Urinary bladder (tissue), 4 donors: Measurements from ENCODE around the gene CTAGE8. TPM values are rescaled to one million over a fixed set of nuclear protein-coding genes. Genes with fewer than 3 reads are reported as not detected.
"Not testable (repeated sequence)": the region's sequence is repeated elsewhere in the genome, so short reads cannot be mapped to it uniquely, and the experiment has no call there.

Experiments used
- DNase-seq: peaks from one replicate; pipeline ENCODE4 v3.0.0-alpha.2; 2015; ENCODE audit errors: extremely low spot score
- H3K27ac ChIP-seq: one replicate; pipeline ENCODE4 v1.5.1; 2013; ENCODE audit warnings: low read depth, mild to moderate bottlenecking, moderate library complexity
- H3K36me3 ChIP-seq: one replicate; pipeline ENCODE4 v1.6.1; 2013; ENCODE audit warnings: mild to moderate bottlenecking, moderate library complexity; ENCODE audit not compliant: insufficient read depth
- H3K4me1 ChIP-seq: one replicate; pipeline ENCODE4 v1.6.1; 2013; ENCODE audit warnings: mild to moderate bottlenecking, moderate library complexity; ENCODE audit not compliant: insufficient read depth
- H3K4me3 ChIP-seq: one replicate; pipeline ENCODE4 v1.5.1; 2013; ENCODE audit warnings: low read depth, low read length
- WGBS: extraction: QIAGEN DNeasy Blood & Tissue Kit; methylation state at CpG from one replicate; pipeline ENCODE4 v1.1.7; 2013; 5-methylcytosine and 5-hydroxymethylcytosine counted together
- polyA plus RNA-seq: library from polyadenylated mRNA; stranded (reverse); fragments of 200-250 nt; gene quantifications from one replicate; pipeline ENCODE4 v1.2.3, GENCODE V29; 2013
- total RNA-seq: library from RNA; depleted of rRNA; stranded (reverse); fragments of >200 nt; gene quantifications from one replicate; pipeline ENCODE4 v1.2.3, GENCODE V29; 2014
- donor health status: healthy with polysubstance abuse.
- donor health status: healthy.

Gene CTAGE8, protein sequence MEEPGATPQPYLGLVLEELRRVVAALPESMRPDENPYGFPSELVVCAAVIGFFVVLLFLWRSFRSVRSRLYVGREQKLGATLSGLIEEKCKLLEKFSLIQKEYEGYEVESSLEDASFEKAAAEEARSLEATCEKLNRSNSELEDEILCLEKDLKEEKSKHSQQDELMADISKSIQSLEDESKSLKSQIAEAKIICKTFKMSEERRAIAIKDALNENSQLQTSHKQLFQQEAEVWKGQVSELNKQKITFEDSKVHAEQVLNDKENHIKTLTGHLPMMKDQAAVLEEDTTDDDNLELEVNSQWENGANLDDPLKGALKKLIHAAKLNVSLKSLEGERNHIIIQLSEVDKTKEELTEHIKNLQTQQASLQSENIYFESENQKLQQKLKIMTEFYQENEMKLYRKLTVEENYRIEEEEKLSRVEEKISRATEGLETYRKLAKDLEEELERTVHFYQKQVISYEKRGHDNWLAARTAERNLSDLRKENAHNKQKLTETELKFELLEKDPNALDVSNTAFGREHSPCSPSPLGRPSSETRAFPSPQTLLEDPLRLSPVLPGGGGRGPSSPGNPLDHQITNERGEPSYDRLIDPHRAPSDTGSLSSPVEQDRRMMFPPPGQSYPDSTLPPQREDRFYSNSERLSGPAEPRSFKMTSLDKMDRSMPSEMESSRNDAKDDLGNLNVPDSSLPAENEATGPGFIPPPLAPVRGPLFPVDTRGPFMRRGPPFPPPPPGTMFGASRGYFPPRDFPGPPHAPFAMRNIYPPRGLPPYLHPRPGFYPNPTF
- total RNA-seq (0.79 TPM), polyA plus RNA-seq (0.42 TPM)

DNA sequence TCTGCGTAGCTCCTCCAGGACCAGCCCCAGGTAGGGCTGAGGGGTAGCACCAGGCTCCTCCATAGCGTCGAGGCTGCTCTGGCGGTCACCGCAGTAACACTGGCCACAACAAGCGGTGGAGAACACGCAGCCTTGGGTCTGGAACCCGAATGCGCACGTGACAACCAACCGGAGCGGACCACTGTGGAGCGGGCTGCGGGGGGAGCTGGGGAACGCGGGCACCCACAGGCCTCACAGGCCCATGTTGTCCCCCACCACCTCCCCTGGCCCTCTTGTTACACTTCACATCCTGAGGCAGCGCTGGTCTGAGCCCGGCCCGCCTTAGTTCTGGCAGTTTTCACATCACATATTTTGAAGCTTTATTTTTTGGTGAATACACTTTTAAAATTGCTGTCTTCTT, at the start of gene CTAGE8:
TSS of gene CTAGE8 (minus strand) at position 101 of the 400 bp plus-strand sequence. CDS start at position 63, 38 bp downstream.
- not testable (repeated sequence) for H3K4me3 ChIP-seq, H3K36me3 ChIP-seq, H3K4me1 ChIP-seq, DNase-seq, H3K27ac ChIP-seq
- no CpG with 5 or more reads among the region's 19 CpGs for WGBS

GRCh38 chr7:144317537-144317936, 48.4 kb upstream of the CTAGE8 start:
- not testable (repeated sequence) for H3K4me3 ChIP-seq, H3K36me3 ChIP-seq, DNase-seq, H3K4me1 ChIP-seq, H3K27ac ChIP-seq
- WGBS, result no CpG with 5 or more reads among the region's 1 CpG

GRCh38 chr7:144311872-144312469, 42.9 kb upstream of the CTAGE8 start, which contains the start of gene OR2A1:
Gene OR2A1 (plus strand): TSS chr7:144312419. CDS start chr7:144318125, 5,706 bp downstream.
- no CpG with 5 or more reads among the region's 2 CpGs for WGBS
- H3K27ac ChIP-seq, DNase-seq, H3K4me3 ChIP-seq, H3K4me1 ChIP-seq, H3K36me3 ChIP-seq: not testable (repeated sequence)

- H3K36me3 ChIP-seq, H3K4me3 ChIP-seq, DNase-seq, H3K4me1 ChIP-seq, H3K27ac ChIP-seq: not testable (repeated sequence)
- WGBS, result no CpG with 5 or more reads among the region's 2 CpGs
Observed at GRCh38 chr7:144311218-144311617, 42.1 kb upstream of the CTAGE8 start.

DNA sequence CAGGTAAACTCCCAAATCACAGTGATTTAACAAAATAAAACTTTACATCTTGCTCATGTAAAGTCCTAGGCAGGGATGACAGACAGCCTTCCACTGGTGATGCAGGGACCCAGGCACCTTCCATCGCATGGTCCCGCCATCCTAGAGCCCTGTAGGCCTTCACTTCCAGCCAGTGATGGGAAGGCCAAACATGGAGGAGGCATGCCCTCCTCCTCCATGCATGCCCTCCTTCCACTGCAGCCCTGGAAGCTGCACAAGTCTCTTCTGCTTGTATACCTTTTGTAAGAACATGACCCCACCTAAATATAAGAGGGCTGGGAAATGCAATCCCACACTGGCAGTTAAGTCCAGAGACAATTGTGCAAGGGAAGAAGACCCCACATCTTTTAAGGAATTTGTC, 40.6 kb upstream of the CTAGE8 start:
- not testable (repeated sequence) for DNase-seq, H3K4me1 ChIP-seq, H3K36me3 ChIP-seq, H3K4me3 ChIP-seq, H3K27ac ChIP-seq
- WGBS, result no CpG with 5 or more reads among the region's 2 CpGs

DNA sequence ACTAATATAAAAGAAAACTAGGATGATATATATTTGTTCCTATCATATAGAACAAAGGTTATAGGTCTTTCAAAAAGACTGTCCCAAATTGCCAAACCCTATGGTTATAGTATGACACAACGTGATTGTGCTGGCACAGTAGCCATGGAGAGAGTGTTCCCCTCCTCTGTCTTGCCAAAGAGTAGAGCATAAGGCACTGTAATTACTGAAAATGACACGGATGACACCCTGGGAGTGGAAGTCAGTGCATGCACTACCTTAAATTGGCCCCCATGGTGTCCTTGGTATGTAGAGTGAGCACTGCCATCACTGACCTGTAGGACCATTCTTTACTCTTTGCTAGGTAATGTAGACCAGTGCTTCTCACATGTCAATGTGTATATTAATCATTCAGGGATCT, 36.1 kb upstream of the CTAGE8 start:
- WGBS, result no CpG with 5 or more reads among the region's 2 CpGs
- H3K27ac ChIP-seq, H3K4me3 ChIP-seq, DNase-seq, H3K36me3 ChIP-seq, H3K4me1 ChIP-seq: not testable (repeated sequence)

- H3K4me1 ChIP-seq, H3K4me3 ChIP-seq, H3K36me3 ChIP-seq, H3K27ac ChIP-seq, DNase-seq: not testable (repeated sequence)
- no CpG with 5 or more reads among the region's 5 CpGs for WGBS
Observed at GRCh38 chr7:144303607-144304006, 34.5 kb upstream of the CTAGE8 start.

GRCh38 chr7:144302578-144303303, 33.7 kb upstream of the CTAGE8 start:
- not testable (repeated sequence) for H3K36me3 ChIP-seq, H3K4me1 ChIP-seq, DNase-seq, H3K4me3 ChIP-seq, H3K27ac ChIP-seq
- WGBS, result no CpG with 5 or more reads among the region's 1 CpG

DNA sequence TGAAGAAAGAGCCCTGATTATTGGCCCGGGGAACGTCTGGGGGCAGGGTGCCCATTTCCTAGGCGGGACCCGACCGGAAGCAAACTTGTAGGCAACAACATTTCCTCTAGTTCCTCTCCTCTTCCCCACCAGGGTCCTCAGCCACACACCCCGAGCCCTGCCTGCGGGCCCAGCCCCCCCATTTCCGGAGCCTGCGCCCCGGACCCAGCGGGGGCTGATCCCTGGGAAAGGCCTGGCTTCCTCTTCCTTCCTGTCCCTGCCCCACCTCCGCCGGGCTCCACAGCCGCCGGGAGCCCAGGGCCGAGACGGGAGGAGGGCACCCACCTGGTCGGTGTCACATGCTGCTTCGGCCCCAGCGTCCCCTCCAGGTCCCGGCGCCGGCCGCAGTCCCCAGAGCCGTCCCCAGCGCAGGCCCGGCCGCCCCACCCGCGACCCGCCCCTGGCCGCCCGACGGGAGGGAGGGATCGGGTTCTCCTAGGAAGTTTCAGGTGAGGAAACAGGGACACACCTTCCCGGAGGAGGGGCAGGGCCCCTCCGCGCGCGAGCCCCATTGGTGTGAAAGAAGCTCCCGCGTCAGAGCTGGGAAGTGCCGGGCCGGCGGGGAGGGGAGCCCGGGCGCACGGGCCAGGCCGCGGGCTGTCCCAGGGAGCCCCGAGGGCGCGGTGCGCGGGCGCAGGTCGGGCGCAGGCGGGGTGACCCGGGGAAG, 24.9 kb upstream of the CTAGE8 start:
- not testable (repeated sequence) for DNase-seq, H3K4me1 ChIP-seq, H3K36me3 ChIP-seq, H3K27ac ChIP-seq, H3K4me3 ChIP-seq
- WGBS, result no CpG with 5 or more reads among the region's 60 CpGs

DNA sequence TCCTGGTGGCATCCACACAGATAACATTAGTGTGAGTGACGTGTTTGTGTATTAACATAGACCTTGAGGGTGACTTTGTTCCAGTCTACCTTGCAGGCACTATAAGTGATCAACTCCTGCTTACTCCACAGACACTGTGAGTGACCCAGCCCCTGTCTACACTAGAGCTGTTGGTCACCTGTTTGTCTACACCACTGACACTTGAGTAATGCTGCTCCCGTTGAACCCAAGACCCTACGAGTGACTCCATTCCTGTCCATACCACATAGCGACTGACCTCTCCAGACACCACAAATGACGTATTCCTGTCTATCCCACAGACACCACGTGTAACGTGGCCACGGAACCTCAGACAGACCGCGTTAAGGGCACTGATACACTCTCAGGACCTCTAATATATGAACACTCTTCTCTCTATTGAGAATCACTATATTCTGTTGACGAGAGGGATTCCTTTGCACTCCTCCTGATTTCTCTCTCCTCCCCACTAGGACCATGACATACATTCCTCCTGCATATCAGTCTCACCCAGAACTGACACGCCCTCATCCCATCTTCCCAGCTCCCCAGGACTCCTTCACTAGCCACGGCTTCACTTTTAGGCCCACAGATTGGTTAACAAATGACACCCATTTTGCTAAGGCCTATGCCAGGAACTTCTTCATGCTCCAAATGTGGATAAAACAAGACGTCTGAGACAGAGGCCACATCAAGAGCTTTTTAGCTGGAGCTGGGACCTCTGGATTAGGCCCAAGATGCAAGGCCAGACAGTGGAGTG, 23.5 kb upstream of the CTAGE8 start:
- H3K4me1 ChIP-seq, H3K36me3 ChIP-seq, H3K4me3 ChIP-seq, H3K27ac ChIP-seq, DNase-seq: not testable (repeated sequence)
- 96% methylated on average over 2 of the region's 14 CpGs for WGBS

- not testable (repeated sequence) for H3K4me3 ChIP-seq, DNase-seq, H3K36me3 ChIP-seq, H3K27ac ChIP-seq, H3K4me1 ChIP-seq
- 40% methylated on average over 2 of the region's 4 CpGs for WGBS
Observed at GRCh38 chr7:144291607-144292006, 22.5 kb upstream of the CTAGE8 start.

- not testable (repeated sequence) for H3K36me3 ChIP-seq, H3K4me1 ChIP-seq, H3K4me3 ChIP-seq, DNase-seq, H3K27ac ChIP-seq
- no CpG with 5 or more reads among the region's 3 CpGs for WGBS
Observed at GRCh38 chr7:144287171-144287784, 18.2 kb upstream of the CTAGE8 start.
